ENCODE data around the gene NOL4.

The NOL4 gene

DNA sequence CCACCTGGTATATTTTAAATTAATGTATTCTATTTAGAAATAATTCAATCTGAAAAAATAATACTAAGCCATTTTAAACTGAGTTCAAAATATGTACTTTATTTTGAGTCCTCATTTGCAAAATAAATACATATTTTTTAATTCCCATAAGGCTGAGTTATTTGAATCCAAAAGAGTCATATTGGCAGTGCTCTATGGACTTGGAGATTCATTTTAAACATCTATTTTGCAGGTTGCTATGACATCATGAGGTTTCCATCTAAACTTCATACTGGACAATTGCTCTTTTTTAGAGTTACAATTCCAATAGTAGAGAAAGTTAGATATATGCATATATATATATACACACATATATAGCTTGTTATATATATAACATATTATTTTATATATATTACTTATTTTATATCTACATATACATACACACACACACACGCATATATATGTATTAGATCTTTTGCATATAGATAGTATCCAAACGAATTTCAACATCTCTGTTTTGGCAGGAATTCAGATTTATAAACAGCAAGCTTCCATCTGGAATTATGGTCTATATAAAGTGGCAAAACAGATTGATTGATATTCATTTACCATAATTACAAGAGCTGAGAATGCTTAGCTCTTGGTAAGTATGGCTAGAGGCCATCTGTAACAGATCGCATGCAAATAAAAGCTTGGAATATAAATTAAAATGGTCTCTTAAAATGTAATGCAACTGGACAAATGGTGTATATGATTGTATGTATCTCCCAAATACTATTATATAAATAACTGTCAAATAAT, 34.9 kb downstream of the NOL4 start:
- DNase-seq = no peak
